Dendritic cell treated with granulocyte-macrophage colony-stimulating factor and Interleukin-4, amounts not matched to agents 40 ng/mL and 50 ng/mL, for 4 days (primary cell): ENCODE results near the gene HAPSTR1.

Source experiments
- H3K27ac Mint-ChIP-seq: one replicate; pipeline ENCODE4 v1.8.0; 2022; ENCODE audit warnings: mild to moderate bottlenecking, mixed read lengths
- H3K27me3 Mint-ChIP-seq: one replicate; pipeline ENCODE4 v1.8.0; 2022; ENCODE audit warnings: mild to moderate bottlenecking, mixed read lengths
- H3K36me3 Mint-ChIP-seq: one replicate; pipeline ENCODE4 v1.8.0; 2022; ENCODE audit warnings: low read depth, mixed read lengths
- H3K4me1 Mint-ChIP-seq: one replicate; pipeline ENCODE4 v1.8.0; 2022; ENCODE audit warnings: low read depth, mixed read lengths
- H3K4me3 Mint-ChIP-seq: one replicate; pipeline ENCODE4 v1.8.0; 2022; ENCODE audit warnings: mild to moderate bottlenecking, moderate library complexity, mixed read lengths
- H3K9me3 Mint-ChIP-seq: one replicate; pipeline ENCODE4 v1.8.0; 2022; ENCODE audit warnings: mixed read lengths
- intact Hi-C: fragments of 100-400 bp; cut with micrococcal nuclease; formaldehyde crosslinking; loops from one replicate; pipeline ENCODE4 v1.15.0; 2022

Gene HAPSTR1

GRCh38 chr16:9109255-9109654, 17.8 kb downstream of the HAPSTR1 start:
- no peaks in the 10 kb centered on the region for H3K9me3 Mint-ChIP-seq
- peaks cover 72% of the 10 kb centered on the region for H3K4me1 Mint-ChIP-seq
- H3K27me3 Mint-ChIP-seq = no peaks in the 10 kb centered on the region
- H3K27ac Mint-ChIP-seq = peak overlapping the region; percentile 68
- intact Hi-C loops = loop anchor here (10.0 kb wide), 1 partner anchor 204 kb away; no protein-coding TSS in a partner anchor
- peaks cover 73% of the 10 kb centered on the region for H3K36me3 Mint-ChIP-seq
- H3K4me3 Mint-ChIP-seq = peak overlapping the region; percentile 20

- Mint-ChIP-seq H3K27ac (peak overlapping the region; percentile 46), H3K4me3 (no peak overlapping the region), H3K4me1 (peaks cover 72% of the 10 kb centered on the region), H3K9me3 (no peaks in the 10 kb centered on the region), H3K36me3 (peaks cover 73% of the 10 kb centered on the region), H3K27me3 (no peaks in the 10 kb centered on the region)
- intact Hi-C loops = no loop called here
These were observed 20.9 kb downstream of the HAPSTR1 start for GRCh38 chr16:9112166-9112843.

DNA sequence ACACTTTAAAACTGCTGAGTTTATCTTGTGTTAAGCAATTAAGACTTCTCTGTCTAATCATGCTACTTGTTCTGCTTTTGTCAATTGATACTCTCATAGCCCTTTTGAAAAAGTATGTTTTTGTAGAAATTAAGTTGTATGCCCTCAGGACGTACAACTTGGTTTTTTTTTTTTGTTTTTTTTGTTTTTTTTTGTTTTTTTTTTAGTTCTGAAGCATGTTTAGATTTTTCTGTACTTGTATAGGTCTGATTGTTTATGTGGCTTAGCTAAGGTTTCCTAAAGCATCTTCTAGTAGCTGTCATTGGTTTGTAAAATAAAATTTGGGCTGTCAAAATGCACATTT, 21.4 kb downstream of the HAPSTR1 start:
- Mint-ChIP-seq H3K4me1 (peaks cover 72% of the 10 kb centered on the region), H3K4me3 (no peak overlapping the region), H3K27ac (no peak overlapping the region), H3K27me3 (no peaks in the 10 kb centered on the region), H3K9me3 (no peaks in the 10 kb centered on the region), H3K36me3 (peaks cover 73% of the 10 kb centered on the region)
- intact Hi-C loops = no loop called here

GRCh38 chr16:9113707-9114106, 22.3 kb downstream of the HAPSTR1 start:
- peak overlapping the region; percentile 37 for H3K4me3 Mint-ChIP-seq
- no peaks in the 10 kb centered on the region for H3K27me3 Mint-ChIP-seq
- intact Hi-C loops = no loop called here
- peak overlapping the region; percentile 26 for H3K27ac Mint-ChIP-seq
- no peaks in the 10 kb centered on the region for H3K9me3 Mint-ChIP-seq
- H3K4me1 Mint-ChIP-seq = peaks cover 73% of the 10 kb centered on the region
- H3K36me3 Mint-ChIP-seq = peaks cover 73% of the 10 kb centered on the region

DNA sequence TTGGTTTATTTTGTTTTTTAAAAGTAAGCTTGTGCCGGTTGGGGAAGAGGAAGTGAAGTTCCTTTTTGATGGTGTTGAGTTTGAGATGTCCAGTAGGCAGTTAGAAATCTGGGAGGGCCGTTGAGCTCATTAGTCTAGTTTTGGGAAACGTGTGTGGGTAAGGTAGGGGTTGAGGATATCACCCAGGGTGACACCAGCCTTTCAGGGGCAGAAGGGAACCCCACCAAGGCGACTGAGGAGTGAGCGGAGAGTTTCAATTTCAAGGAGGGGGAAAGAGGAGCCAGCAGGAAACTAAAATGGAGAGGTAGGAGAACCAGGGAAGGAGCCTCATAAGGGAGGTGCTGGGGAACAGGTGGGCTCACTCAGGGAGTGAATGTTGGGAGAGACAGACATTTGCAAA, 22.7 kb downstream of the HAPSTR1 start:
- intact Hi-C loops = no loop called here
- peak overlapping the region; percentile 37 for H3K4me3 Mint-ChIP-seq

DNA sequence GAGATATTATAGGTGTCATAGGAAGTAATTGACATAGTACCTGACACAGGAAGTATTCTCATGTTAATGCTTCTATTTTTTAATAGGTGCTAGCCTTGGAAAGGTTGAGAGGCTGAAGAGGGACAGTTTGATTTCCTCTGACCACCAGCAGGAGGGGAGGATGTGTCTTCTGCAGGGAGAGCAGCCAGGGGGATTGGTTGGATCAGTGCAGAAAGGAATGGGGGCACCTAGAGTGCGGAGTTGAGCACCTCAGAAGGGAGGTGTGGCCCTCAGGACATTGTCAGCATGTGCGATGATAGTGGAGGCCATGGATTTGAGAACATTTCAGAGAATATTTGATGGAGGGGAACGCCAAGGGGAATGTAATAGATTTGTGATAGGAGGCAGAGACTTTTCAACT, 23.4 kb downstream of the HAPSTR1 start:
- no peaks in the 10 kb centered on the region for H3K27me3 Mint-ChIP-seq
- peaks cover 71% of the 10 kb centered on the region for H3K4me1 Mint-ChIP-seq
- no peaks in the 10 kb centered on the region for H3K9me3 Mint-ChIP-seq
- intact Hi-C loops = no loop called here
- H3K27ac Mint-ChIP-seq = no peak overlapping the region
- peaks cover 77% of the 10 kb centered on the region for H3K36me3 Mint-ChIP-seq
- H3K4me3 Mint-ChIP-seq = no peak overlapping the region

More for the DNA sequence above, 22.7 kb downstream of the HAPSTR1 start:
- H3K27ac Mint-ChIP-seq = peak overlapping the region; percentile 26
- peaks cover 73% of the 10 kb centered on the region for H3K4me1 Mint-ChIP-seq
- H3K27me3 Mint-ChIP-seq = no peaks in the 10 kb centered on the region
- peaks cover 73% of the 10 kb centered on the region for H3K36me3 Mint-ChIP-seq
- no peaks in the 10 kb centered on the region for H3K9me3 Mint-ChIP-seq

DNA sequence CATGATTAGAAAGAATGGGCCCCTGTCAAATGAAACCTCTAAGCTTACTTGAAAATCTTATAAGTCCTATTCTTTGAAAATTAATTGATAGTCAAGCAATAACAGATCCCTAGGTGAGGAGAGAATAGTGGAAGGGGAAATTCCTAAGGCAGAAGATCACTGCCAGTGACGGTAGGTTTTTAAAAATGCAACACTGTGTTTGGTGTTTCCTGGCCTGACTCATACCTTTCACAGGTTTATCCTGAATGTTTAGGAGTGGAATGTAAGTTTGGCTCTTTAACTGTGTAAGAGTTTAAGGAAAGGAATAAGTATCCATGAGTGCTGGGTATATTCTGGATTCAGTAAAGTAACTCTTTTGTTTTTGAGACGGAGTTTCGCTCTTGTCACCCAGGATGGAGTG, 23.8 kb downstream of the HAPSTR1 start:
- H3K27me3 Mint-ChIP-seq = no peaks in the 10 kb centered on the region
- no peak overlapping the region for H3K4me3 Mint-ChIP-seq
- no peaks in the 10 kb centered on the region for H3K9me3 Mint-ChIP-seq
- intact Hi-C loops = no loop called here
- no peak overlapping the region for H3K27ac Mint-ChIP-seq
- H3K4me1 Mint-ChIP-seq = peaks cover 71% of the 10 kb centered on the region
- peaks cover 82% of the 10 kb centered on the region for H3K36me3 Mint-ChIP-seq

- Mint-ChIP-seq H3K36me3 (peaks cover 79% of the 10 kb centered on the region), H3K27ac (no peak overlapping the region), H3K4me1 (peaks cover 67% of the 10 kb centered on the region), H3K9me3 (no peaks in the 10 kb centered on the region), H3K4me3 (no peak overlapping the region), H3K27me3 (no peaks in the 10 kb centered on the region)
- intact Hi-C loops = no loop called here
These were observed 24.7 kb downstream of the HAPSTR1 start for GRCh38 chr16:9116141-9116540.

DNA sequence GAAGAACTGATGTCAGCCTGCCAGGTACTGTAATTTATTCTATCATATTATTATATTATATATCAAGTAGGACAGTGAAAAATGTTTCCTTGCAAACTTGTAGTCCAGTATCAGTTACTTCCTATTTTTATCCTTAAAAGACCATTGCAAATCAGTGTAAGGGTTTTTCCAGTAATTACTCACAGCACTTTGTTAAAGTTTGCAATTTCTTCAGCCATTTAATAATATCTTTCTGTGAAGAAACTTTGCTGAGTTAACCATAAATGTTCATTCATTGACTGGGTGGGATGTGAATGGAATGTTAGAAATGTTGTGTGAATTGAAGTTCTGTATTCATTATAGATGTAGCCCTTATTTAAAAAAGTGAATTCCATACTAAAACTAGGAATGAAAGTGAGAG, 26.7 kb downstream of the HAPSTR1 start:
- Mint-ChIP-seq H3K27me3 (no peaks in the 10 kb centered on the region), H3K9me3 (no peaks in the 10 kb centered on the region), H3K36me3 (peaks cover 93% of the 10 kb centered on the region), H3K4me1 (peaks cover 65% of the 10 kb centered on the region), H3K4me3 (no peak overlapping the region), H3K27ac (no peak overlapping the region)
- intact Hi-C loops = no loop called here

GRCh38 chr16:9119795-9120194, 28.4 kb downstream of the HAPSTR1 start:
- intact Hi-C loops = no loop called here
- peaks cover 95% of the 10 kb centered on the region for H3K36me3 Mint-ChIP-seq
- H3K27ac Mint-ChIP-seq = no peak overlapping the region

DNA sequence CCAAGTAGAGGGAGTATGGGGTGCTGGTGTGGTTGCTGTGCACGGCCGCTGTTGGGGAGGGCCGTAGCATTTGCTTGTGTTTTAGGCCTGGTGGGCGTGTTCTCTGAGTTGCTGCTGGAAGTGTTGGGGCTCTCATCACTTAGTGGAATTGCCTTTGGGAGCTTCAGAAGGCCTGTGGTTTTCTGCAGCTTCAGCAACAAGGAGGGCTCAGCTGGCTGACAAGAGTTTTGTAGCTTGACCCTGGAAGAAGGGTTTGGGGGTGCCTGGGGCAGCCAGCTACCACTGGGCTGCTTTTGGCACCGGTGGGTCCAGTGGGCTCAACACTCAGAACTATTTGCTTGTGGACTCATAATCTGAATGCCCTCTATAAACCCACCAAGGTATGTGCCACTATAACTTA, 30.9 kb downstream of the HAPSTR1 start:
- intact Hi-C loops = no loop called here
- H3K27ac Mint-ChIP-seq = peak overlapping the region; percentile 69
- H3K4me3 Mint-ChIP-seq = no peak overlapping the region
- peaks cover 84% of the 10 kb centered on the region for H3K36me3 Mint-ChIP-seq
- H3K4me1 Mint-ChIP-seq = peaks cover 73% of the 10 kb centered on the region
- no peaks in the 10 kb centered on the region for H3K27me3 Mint-ChIP-seq
- no peaks in the 10 kb centered on the region for H3K9me3 Mint-ChIP-seq

More at GRCh38 chr16:9119795-9120194, 28.4 kb downstream of the HAPSTR1 start:
- no peaks in the 10 kb centered on the region for H3K9me3 Mint-ChIP-seq
- H3K27me3 Mint-ChIP-seq = no peaks in the 10 kb centered on the region
- H3K4me1 Mint-ChIP-seq = peaks cover 64% of the 10 kb centered on the region
- no peak overlapping the region for H3K4me3 Mint-ChIP-seq

DNA sequence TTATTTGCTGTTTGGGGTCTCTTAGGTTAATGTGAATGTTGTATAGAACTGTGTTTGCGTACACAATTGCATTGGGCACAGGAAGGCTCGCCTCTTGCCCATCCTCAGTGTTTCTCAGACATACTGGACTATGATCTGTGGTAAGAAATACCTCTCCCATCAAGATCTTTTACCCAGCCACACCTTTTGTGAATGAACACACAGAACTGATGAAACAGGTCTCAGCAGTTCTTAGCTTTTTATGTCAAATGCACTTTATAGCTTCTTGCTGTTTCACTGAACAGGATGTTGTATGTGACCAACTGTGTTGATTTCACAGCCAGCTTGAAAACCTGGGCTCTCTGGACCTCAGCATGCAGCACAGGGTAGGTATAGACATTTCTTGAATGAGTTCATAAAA, 31.5 kb downstream of the HAPSTR1 start:
- H3K27me3 Mint-ChIP-seq = no peaks in the 10 kb centered on the region
- peaks cover 78% of the 10 kb centered on the region for H3K36me3 Mint-ChIP-seq
- intact Hi-C loops = no loop called here
- H3K4me3 Mint-ChIP-seq = no peak overlapping the region
- peaks cover 73% of the 10 kb centered on the region for H3K4me1 Mint-ChIP-seq
- H3K27ac Mint-ChIP-seq = peak overlapping the region; percentile 69
- no peaks in the 10 kb centered on the region for H3K9me3 Mint-ChIP-seq

DNA sequence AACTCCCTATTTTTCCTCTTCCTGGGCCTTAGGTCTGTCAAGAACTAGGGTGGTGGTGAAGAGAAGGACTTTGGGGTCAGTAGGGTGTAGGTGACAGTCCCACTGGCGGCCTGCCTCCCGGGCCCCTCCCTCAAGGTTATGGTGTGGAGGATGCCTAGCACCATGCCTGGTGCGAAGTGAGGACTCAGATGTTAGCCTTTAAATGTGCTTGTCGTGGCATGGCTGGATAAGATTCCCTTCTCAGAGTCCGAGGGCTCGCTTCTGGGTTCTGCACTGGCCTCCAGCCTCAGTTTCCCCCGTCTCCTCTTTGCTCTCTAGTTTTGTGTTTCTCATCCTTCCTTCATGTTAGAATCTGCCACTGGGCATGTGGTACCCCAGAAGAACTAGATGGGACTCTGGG, 32.0 kb downstream of the HAPSTR1 start:
- Mint-ChIP-seq H3K4me1 (peaks cover 74% of the 10 kb centered on the region), H3K9me3 (no peaks in the 10 kb centered on the region), H3K27me3 (no peaks in the 10 kb centered on the region), H3K27ac (peak overlapping the region; percentile 69), H3K36me3 (peaks cover 74% of the 10 kb centered on the region), H3K4me3 (no peak overlapping the region)
- intact Hi-C loops = no loop called here

GRCh38 chr16:9123871-9124270, 32.4 kb downstream of the HAPSTR1 start:
- Mint-ChIP-seq H3K9me3 (no peaks in the 10 kb centered on the region), H3K27me3 (no peaks in the 10 kb centered on the region), H3K27ac (peak overlapping the region; percentile 69), H3K4me3 (no peak overlapping the region), H3K4me1 (peaks cover 74% of the 10 kb centered on the region), H3K36me3 (peaks cover 69% of the 10 kb centered on the region)
- intact Hi-C loops = no loop called here

DNA sequence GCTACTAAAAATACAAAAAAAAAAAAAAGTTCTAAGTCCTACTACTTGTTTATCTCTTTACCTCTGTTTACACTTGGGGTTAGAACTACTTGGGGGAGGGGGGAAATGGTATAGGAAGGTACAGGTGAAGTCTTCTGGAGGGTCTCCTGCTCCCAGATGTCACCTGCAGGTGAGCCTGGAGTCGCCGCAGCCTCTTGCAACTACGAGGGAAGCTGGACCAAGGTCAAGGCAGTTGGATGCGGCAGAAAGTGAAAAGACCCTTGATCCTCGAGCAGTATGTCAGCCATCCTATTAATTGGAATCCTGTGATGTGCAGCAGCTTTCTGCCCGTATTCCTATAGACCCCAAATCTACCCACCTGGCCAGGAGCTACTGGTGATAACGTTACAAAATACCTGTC, 33.0 kb downstream of the HAPSTR1 start:
- intact Hi-C loops = no loop called here
- Mint-ChIP-seq H3K27ac (peak overlapping the region; percentile 69), H3K9me3 (no peaks in the 10 kb centered on the region), H3K4me3 (no peak overlapping the region), H3K4me1 (peaks cover 72% of the 10 kb centered on the region), H3K27me3 (no peaks in the 10 kb centered on the region), H3K36me3 (peaks cover 65% of the 10 kb centered on the region)
